Measurements from ENCODE around the gene SSU72. TPM values are rescaled to one million over a fixed set of nuclear protein-coding genes. Genes with fewer than 3 reads are reported as not detected.

The SSU72 gene
- total RNA-seq, 2 donors from 2014 or later, result 80.4 to 90.2 TPM

DNA sequence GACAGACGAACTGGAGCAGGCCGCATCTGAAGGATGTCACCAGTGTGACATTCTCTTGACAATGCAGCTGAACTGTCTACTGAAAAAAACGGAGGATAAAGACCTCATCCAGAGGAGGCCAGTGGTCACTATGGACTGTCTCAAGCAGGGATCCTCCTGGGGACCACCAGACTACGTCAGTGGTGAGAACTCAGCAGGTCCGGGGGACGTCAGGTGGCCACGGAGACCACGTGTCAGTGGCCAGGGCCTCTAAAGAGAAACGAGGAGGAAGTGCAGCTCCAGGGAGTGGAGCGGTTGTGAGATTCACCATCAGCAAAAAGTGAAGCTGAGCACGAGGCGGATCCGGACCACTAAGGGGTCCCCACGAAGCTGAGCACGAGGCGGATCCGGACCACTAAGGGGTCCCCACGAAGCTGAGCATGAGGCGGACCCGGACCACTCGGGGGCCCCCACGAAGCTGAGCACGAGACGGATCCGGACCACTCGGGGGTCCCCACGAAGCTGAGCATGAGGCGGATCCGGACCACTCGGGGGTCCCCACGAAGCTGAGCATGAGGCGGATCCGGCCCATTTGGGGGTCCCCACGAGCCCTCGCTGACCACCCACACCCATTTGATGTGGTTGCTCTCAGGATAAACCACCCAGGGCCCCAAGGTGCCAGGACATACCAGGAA lies 20.7 kb downstream of the SSU72 start:
- no peak for TF ChIP-seq CTCF (IDR thresholded peaks at IDR 0.05)
- H3K9me3 ChIP-seq, result no peaks in the 10 kb centered on the region
- no peaks in the 10 kb centered on the region for H3K36me3 ChIP-seq
- H3K27me3 ChIP-seq (replicated peaks; ENCODE audit: insufficient read depth), result no peaks in the 10 kb centered on the region
- H3K4me1 ChIP-seq (ENCODE audit: control insufficient read depth in 1 of 2, low read depth in 2 of 2), result no peaks in the 10 kb centered on the region
- no peak overlapping the region for H3K4me3 ChIP-seq
- DNase-seq (ENCODE audit: low spot score) (no peak), ATAC-seq (ENCODE audit: insufficient number of reproducible peaks, low FRiP score, low read depth) (no peak)
- no peak overlapping the region for H3K27ac ChIP-seq

DNA sequence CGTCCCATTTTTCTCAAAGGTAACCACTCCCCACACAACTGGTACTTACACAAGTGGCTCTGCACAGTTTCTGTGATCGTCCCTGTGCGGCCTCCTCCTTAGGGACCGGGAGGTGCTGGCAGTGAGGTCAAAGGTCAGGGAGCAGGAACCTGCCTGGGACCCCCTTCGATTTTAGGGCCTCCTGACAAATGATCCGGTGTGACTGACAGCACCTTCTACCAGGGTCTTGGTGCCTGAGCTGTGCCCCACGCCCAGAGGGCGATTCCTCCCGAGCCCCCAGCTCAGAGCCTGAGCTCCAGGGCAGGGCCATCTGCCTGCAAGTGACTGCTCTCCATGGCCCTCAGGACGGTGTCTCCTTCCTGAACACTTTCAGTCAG lies 22.4 kb downstream of the SSU72 start:
- no peak for DNase-seq (ENCODE audit: low spot score)
- peaks cover 2% of the 10 kb centered on the region for H3K36me3 ChIP-seq

GRCh38 chr1:1551524-1552262 lies 23.0 kb downstream of the SSU72 start:
- H3K4me1 ChIP-seq (ENCODE audit: control insufficient read depth in 1 of 2, low read depth in 2 of 2), result no peaks in the 10 kb centered on the region
- DNase-seq (ENCODE audit: low spot score), result no peak
- H3K27ac ChIP-seq, result no peak overlapping the region
- no peak for ATAC-seq (ENCODE audit: insufficient number of reproducible peaks, low FRiP score, low read depth)
- H3K4me3 ChIP-seq, result no peak overlapping the region
- no peak for TF ChIP-seq CTCF (IDR thresholded peaks at IDR 0.05)
- no peaks in the 10 kb centered on the region for H3K9me3 ChIP-seq
- H3K27me3 ChIP-seq (replicated peaks; ENCODE audit: insufficient read depth), result no peaks in the 10 kb centered on the region
- H3K36me3 ChIP-seq, result peaks cover 3% of the 10 kb centered on the region

More for the DNA sequence above, 22.4 kb downstream of the SSU72 start:
- Histone ChIP-seq H3K9me3 (no peaks in the 10 kb centered on the region), H3K4me1 (ENCODE audit: control insufficient read depth in 1 of 2, low read depth in 2 of 2) (no peaks in the 10 kb centered on the region), H3K27me3 (replicated peaks; ENCODE audit: insufficient read depth) (no peaks in the 10 kb centered on the region), H3K4me3 (no peak overlapping the region), H3K27ac (no peak overlapping the region)
- no peak for ATAC-seq (ENCODE audit: insufficient number of reproducible peaks, low FRiP score, low read depth)
- TF ChIP-seq CTCF (IDR thresholded peaks at IDR 0.05), result no peak

DNA sequence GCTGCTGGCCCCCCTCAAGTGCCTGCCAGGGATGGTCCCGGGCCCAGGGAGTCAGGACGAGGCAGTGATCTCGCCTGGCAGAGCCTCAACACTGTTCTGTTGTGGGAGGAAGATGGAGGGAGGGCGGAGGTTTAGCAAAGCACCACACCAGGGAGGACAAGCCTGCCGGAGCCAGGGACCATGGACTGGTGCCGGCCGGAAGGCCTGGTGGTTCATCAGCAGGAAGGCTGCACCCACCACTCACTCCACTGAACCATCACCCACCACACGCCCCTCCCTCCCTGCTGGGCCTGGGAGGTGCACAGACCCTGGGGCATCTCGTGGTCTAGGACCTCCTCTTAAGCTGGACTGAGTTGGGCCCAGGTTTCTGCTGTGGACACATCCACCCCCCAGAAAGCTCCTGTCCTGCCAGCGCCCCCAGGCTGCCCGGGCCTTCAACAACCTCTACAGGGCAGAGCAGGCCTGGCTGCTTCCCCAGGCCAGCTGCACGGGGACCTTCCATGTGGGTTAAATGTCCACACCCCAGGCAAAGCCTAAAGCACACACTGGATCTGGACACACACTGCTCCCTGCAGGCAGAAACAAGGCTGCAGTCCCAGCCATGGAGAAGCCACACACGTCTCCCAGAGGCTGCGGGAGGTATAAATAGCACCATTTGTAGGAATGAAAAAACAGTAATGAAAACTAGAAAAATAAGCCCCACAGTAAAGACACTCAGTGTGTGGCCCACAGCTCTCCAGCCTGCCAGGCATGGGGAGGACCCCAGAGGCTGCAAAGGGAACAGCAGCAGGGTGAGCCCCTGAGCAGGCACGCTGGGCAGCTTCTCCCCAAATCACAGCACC lies 23.9 kb downstream of the SSU72 start:
- peaks cover 3% of the 10 kb centered on the region for H3K36me3 ChIP-seq
- no peaks in the 10 kb centered on the region for H3K27me3 ChIP-seq (replicated peaks; ENCODE audit: insufficient read depth)
- ATAC-seq (ENCODE audit: insufficient number of reproducible peaks, low FRiP score, low read depth) (no peak), DNase-seq (ENCODE audit: low spot score) (no peak)
- H3K27ac ChIP-seq, result no peak overlapping the region
- no peaks in the 10 kb centered on the region for H3K9me3 ChIP-seq
- no peaks in the 10 kb centered on the region for H3K4me1 ChIP-seq (ENCODE audit: control insufficient read depth in 1 of 2, low read depth in 2 of 2)
- TF ChIP-seq CTCF (IDR thresholded peaks at IDR 0.05), result peak; percentile 31
- H3K4me3 ChIP-seq, result no peak overlapping the region

- no peak for TF ChIP-seq CTCF (IDR thresholded peaks at IDR 0.05)
- Histone ChIP-seq H3K4me3 (no peak overlapping the region), H3K27me3 (replicated peaks; ENCODE audit: insufficient read depth) (no peaks in the 10 kb centered on the region), H3K27ac (no peak overlapping the region), H3K9me3 (no peaks in the 10 kb centered on the region), H3K36me3 (peaks cover 3% of the 10 kb centered on the region), H3K4me1 (ENCODE audit: control insufficient read depth in 1 of 2, low read depth in 2 of 2) (no peaks in the 10 kb centered on the region)
- no peak for DNase-seq (ENCODE audit: low spot score)
- no peak for ATAC-seq (ENCODE audit: insufficient number of reproducible peaks, low FRiP score, low read depth)
These were observed 24.6 kb downstream of the SSU72 start for GRCh38 chr1:1550087-1550486.
